ENCODE measurements around the gene CDC42BPA.

CDC42BPA gene

GRCh38 chr1:227170361-227171166 lies 147.7 kb downstream of the CDC42BPA start:
- Histone ChIP-seq H3K27me3 (ENCODE audit: insufficient read depth, low read length, poor library complexity) (peaks cover 20% of the 10 kb centered on the region), H3K9me3 (ENCODE audit: insufficient read depth, low read length, severe bottlenecking) (no peaks in the 10 kb centered on the region), H4K20me1 (ENCODE audit: insufficient read depth, low read length) (no peaks in the 10 kb centered on the region), H3K4me1 (ENCODE audit: insufficient read depth, low read length) (no peaks in the 10 kb centered on the region), H3K9ac (ENCODE audit: low read depth, low read length) (no peak overlapping the region), H3K36me3 (ENCODE audit: insufficient read depth, low read length) (no peaks in the 10 kb centered on the region), H2AFZ (ENCODE audit: low read depth, low read length) (no peak overlapping the region), H3K4me2 (ENCODE audit: insufficient read depth, low read length) (no peak overlapping the region), H3K4me3 (ENCODE audit: low read depth in 1 of 2, low read length in 2 of 2) (no peak overlapping the region), H3K79me2 (ENCODE audit: insufficient read depth, low read length) (no peaks in the 10 kb centered on the region), H3K27ac (ENCODE audit: low read length) (no peak overlapping the region)
- ATAC-seq (ENCODE audit: insufficient read depth, low read depth): no peak
- no peak for DNase-seq
- TF ChIP-seq CTCF (IDR thresholded peaks at IDR 0.05; ENCODE audit: borderline replicate concordance, extremely low read depth, low read length, poor library complexity, severe bottlenecking) (no peak), EZH2 (IDR thresholded peaks at IDR 0.05; ENCODE audit: borderline replicate concordance, low read depth, low read length, severe bottlenecking) (no peak)

DNA sequence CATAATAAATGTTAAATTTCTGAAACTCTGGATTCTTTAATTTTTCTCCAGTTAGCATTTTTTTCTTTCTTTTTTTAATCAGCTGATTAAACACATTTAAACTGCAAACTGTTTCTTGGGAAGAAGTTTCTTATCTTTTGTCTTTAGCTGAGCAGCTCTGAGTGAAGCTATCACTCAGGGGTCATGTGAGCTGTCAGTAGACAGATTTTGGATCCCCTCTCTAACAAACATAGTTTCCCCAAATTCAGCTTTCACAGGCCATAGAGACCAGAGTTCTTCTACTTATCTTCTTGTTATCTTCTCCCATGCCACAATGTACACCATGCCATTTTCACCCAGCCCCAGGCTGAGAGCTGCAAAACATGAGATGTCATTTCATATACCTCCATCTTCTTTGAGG lies 148.9 kb downstream of the CDC42BPA start:
- Histone ChIP-seq H3K27ac (ENCODE audit: low read length) (no peak overlapping the region), H3K4me2 (ENCODE audit: insufficient read depth, low read length) (no peak overlapping the region), H3K4me3 (ENCODE audit: low read depth in 1 of 2, low read length in 2 of 2) (no peak overlapping the region), H3K36me3 (ENCODE audit: insufficient read depth, low read length) (no peaks in the 10 kb centered on the region), H3K9ac (ENCODE audit: low read depth, low read length) (no peak overlapping the region), H3K79me2 (ENCODE audit: insufficient read depth, low read length) (no peaks in the 10 kb centered on the region), H3K9me3 (ENCODE audit: insufficient read depth, low read length, severe bottlenecking) (no peaks in the 10 kb centered on the region), H3K27me3 (ENCODE audit: insufficient read depth, low read length, poor library complexity) (peaks cover 20% of the 10 kb centered on the region), H2AFZ (ENCODE audit: low read depth, low read length) (no peak overlapping the region), H4K20me1 (ENCODE audit: insufficient read depth, low read length) (no peaks in the 10 kb centered on the region), H3K4me1 (ENCODE audit: insufficient read depth, low read length) (no peaks in the 10 kb centered on the region)
- no peak for DNase-seq
- no peak for ATAC-seq (ENCODE audit: insufficient read depth, low read depth)
- TF ChIP-seq CTCF (IDR thresholded peaks at IDR 0.05; ENCODE audit: borderline replicate concordance, extremely low read depth, low read length, poor library complexity, severe bottlenecking) (no peak), EZH2 (IDR thresholded peaks at IDR 0.05; ENCODE audit: borderline replicate concordance, low read depth, low read length, severe bottlenecking) (no peak)

DNA sequence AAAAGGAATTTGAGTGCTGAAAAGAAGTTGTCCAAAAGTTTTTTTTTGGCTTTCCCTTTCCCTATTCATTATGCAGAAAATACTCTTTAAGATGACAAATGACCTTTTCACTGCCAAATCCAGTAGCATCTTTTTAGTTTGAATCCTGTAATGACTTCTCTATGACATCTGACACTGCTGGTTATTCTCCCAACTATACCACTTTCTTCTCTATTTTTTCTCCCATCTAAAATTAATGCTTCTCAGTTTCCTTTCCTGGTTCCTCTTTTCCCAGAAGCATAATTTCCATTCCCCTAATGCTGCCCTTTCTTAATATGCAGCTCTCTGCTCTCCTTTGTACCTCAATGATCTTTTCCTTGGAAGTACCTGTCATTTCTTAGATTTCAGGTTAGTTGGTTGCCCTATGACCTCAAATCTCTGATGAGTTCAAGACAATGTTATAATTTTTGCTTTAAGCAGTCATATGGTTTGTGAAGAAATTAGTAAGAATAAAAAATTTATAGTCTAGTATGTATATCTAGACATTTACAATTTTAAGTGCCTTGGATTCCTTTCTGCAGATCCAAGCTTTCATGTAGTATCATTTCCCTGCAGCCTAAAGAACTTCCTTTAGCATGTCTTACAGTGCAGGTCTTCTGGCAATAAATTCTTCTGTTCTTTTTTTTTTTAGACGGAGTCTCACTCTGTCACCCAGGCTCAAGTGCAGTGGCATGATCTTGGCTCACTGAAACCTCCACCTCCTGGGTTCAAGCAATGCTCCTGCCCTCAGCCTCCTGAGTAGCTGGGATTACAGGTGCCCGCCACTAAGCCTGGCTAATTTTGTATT lies 150.8 kb downstream of the CDC42BPA start:
- Histone ChIP-seq H3K79me2 (ENCODE audit: insufficient read depth, low read length) (no peaks in the 10 kb centered on the region), H3K9ac (ENCODE audit: low read depth, low read length) (no peak overlapping the region), H4K20me1 (ENCODE audit: insufficient read depth, low read length) (no peaks in the 10 kb centered on the region), H3K4me1 (ENCODE audit: insufficient read depth, low read length) (no peaks in the 10 kb centered on the region), H3K36me3 (ENCODE audit: insufficient read depth, low read length) (no peaks in the 10 kb centered on the region), H3K4me2 (ENCODE audit: insufficient read depth, low read length) (no peak overlapping the region), H2AFZ (ENCODE audit: low read depth, low read length) (no peak overlapping the region), H3K27me3 (ENCODE audit: insufficient read depth, low read length, poor library complexity) (peaks cover 12% of the 10 kb centered on the region), H3K4me3 (ENCODE audit: low read depth in 1 of 2, low read length in 2 of 2) (no peak overlapping the region), H3K27ac (ENCODE audit: low read length) (no peak overlapping the region), H3K9me3 (ENCODE audit: insufficient read depth, low read length, severe bottlenecking) (no peaks in the 10 kb centered on the region)
- ATAC-seq (ENCODE audit: insufficient read depth, low read depth) (no peak), DNase-seq (no peak)
- TF ChIP-seq CTCF (IDR thresholded peaks at IDR 0.05; ENCODE audit: borderline replicate concordance, extremely low read depth, low read length, poor library complexity, severe bottlenecking) (no peak), EZH2 (IDR thresholded peaks at IDR 0.05; ENCODE audit: borderline replicate concordance, low read depth, low read length, severe bottlenecking) (no peak)
